ENCODE results near the gene HSPB3.
"Not testable (repeated sequence)": the region's sequence is repeated elsewhere in the genome, so short reads cannot be mapped to it uniquely, and the experiment has no call there.

The HSPB3 gene

DNA sequence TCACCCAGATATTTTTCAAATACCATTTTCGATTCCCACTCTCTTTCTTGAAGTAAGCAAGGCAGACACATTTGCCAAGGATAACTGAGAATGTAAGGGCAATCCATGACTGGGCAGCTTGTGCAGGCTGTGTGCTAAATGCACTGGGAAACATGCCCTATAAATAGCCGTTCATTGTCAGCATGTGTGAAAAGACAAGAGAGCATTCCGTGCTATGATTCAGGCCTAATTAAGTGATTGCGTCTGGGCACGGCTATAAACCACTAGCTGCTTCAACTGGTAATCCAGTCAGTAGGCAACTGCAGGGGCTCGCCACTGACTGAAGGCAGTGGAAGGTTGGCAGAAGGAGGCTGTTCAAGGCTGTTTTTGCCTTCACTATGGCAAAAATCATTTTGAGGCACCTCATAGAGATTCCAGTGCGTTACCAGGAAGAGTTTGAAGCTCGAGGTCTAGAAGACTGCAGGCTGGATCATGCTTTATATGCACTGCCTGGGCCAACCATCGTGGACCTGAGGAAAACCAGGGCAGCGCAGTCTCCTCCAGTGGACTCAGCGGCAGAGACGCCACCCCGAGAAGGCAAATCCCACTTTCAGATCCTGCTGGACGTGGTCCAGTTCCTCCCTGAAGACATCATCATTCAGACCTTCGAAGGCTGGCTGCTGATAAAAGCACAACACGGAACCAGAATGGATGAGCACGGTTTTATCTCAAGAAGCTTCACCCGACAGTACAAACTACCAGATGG is at the start of gene HSPB3:
Gene HSPB3 (plus strand): TSS at position 287 of the 745 bp plus-strand sequence. CDS start 91 bp downstream, at position 378.
- no peak for DNase-seq

GRCh38 chr5:54411176-54411575 is 44.3 kb upstream of the HSPB3 start:
- DNase-seq = no peak

GRCh38 chr5:54412913-54413312 is 42.6 kb upstream of the HSPB3 start:
- DNase-seq = no peak

DNA sequence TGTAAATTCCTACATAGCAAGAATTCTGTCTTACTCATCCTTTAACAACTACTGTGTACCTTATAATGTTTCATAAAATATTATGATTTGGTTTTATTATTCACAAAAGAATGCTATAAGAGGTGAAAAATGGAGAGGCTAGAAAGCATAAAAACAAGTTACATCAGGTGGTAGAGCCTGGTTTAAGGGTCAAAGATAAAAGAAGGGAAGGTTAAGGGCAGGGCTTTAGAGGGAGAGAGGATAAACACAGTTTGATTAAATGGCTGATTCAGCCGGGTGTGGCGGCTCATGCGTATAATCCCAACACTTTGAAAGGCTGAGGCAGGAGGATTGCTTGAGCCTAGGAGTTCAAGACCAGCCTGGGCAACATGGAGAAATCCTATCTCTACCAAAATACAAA is 40.4 kb upstream of the HSPB3 start:
- no peak for DNase-seq

DNA sequence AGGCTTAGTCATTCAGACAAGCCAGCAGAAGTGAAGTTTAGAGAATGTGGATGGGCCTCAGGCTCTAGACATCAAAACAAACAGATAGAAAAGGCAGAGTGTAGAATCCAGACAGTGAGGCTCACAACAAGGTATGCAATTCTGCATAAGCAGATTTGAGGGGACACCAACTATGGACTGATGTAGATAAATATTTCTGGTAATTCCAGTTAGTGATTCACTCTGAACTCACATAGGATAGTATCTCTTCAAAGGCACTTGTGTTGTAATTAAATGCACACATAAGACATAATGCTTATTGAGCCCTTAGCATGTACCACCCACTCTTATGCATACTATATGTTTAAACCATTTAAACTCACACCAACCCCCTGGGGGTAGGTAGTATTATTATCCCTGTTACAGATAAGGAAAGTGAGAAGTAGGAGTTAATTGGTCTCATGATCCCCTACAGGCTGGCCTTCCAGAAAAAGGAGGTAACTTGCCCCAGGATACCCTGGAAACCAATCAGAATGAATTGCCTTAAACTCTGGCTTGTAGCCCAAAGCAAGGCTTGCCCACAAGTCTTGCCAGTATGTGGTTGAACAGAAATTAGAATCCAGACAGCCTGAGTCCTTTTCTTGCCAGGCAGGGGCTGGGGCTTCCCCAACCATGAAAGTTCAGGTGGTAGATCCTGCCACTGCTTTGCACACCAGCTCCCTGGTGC is 39.5 kb upstream of the HSPB3 start:
- no peak for DNase-seq

DNA sequence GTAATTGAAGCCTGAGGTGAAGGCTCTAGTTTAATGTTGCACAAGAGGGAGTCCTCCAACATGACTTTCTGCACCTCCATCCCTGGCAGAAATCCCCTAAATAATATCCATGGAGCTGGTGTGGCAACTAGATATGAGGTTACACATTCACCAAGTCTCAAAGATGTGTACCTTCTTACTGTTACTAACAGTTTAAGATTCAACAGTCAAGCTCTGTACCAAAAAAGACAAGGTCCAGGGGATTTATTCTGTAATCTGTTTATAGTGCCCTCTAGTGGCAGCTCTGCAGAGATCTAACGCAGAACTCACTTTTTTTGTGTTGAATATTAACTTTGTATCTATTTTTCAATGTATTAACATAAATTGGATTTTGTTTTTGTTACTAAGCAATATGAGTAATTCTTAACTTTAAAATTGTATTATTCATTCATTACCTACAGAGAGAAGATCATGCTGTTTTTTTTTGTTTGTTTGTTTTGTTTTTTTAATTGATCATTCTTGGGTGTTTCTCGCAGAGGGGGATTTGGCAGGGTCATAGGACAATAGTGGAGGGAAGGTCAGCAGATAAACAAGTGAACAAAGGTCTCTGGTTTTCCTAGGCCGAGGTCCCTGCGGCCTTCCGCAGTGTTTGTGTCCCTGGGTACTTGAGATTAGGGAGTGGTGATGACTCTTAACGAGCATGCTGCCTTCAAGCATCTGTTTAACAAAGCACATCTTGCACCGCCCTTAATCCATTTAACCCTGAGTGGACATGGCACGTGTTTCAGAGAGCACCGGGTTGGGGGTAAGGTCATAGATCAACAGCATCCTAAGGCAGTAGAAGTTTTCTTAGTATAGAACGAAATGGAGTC is 35.7 kb upstream of the HSPB3 start:
- DNase-seq = not testable (repeated sequence)

GRCh38 chr5:54420511-54420910 is 35.0 kb upstream of the HSPB3 start:
- not testable (repeated sequence) for DNase-seq

GRCh38 chr5:54421976-54422375 is 33.5 kb upstream of the HSPB3 start:
- no peak for DNase-seq

DNA sequence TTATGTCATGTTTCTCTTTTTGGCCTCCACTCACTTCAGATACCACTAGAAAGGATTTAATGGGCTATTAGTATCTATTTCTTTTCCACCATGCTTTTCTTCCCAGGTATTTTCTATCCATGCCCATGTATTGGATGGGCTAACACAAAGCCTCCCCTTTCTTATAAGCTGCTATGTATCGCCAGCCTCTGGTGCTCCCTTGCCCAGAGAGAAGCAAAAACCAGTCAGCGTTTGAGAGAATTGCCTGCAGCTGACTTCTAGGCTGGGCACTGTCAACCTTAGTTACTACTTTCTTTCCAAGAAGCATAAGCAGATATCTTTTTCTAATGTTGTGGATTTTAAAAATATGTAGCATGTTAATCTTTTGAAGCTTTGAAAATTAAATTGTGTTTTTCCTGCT is 30.2 kb upstream of the HSPB3 start:
- DNase-seq = no peak

DNA sequence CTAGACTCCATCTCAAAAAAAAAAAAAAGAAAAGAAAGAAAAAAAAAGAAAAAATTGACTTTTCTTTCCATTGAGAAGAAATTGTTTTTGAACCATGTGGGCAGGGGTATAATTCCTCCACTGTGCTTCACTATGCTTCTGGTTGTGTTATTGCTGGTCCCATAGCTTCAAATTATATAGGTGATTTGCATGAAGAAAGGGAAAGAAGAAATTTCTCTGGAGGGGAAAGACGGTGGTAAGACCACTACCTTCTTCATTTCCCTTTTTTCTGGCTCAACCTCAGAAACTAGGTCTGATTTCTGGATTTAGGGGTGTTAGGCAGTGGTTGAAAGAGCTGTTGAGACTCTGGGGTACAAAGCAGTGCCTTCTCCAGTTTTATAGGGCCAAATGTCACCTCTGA is 29.3 kb upstream of the HSPB3 start:
- no peak for DNase-seq

- DNase-seq = not testable (repeated sequence)
Measured at GRCh38 chr5:54434650-54435049, 20.8 kb upstream of the HSPB3 start.

GRCh38 chr5:54438620-54439389 is 16.7 kb upstream of the HSPB3 start:
- DNase-seq = no peak

- no peak for DNase-seq
Measured at GRCh38 chr5:54440456-54440893, 15.0 kb upstream of the HSPB3 start.

DNA sequence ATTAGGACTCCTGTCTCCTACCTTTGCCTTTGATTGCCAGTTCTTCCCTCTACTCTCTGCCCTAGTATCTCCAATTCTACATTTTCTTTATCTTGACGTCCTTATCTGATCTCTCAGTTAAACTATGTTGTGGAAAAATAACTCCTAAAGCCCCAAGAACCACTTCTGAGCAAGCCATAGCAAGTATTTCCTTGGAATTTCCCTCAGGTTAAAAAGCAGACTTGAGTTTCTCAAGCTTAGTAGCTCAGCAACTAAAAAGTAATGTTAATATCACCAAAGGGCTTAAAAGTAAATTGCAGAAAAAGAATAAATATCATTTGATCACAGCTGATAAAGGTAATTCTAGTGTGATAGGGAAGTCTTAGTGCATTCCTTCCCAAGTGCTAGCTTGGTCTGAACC is 13.2 kb upstream of the HSPB3 start:
- DNase-seq = no peak

GRCh38 chr5:54443270-54443669 is 12.2 kb upstream of the HSPB3 start:
- no peak for DNase-seq

GRCh38 chr5:54445691-54446378 is 9.7 kb upstream of the HSPB3 start:
- no peak for DNase-seq

DNA sequence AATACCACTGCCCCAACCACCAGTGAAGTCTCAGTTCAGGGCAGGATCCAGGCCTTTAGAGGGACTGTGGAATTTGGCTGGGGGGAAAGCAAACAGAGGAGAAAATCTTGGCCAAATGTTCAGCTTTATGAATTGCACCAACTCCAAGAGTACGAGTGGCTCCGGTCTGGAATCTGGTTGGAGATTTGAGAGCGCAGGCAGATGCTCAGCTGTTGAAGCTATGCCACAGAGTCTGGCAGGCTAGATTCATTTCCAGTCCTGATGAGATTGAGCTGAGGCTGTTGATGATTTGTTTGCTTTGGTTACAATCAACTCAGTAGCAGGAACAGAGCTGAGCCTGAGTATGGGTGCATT is 9.1 kb upstream of the HSPB3 start:
- DNase-seq = no peak

DNA sequence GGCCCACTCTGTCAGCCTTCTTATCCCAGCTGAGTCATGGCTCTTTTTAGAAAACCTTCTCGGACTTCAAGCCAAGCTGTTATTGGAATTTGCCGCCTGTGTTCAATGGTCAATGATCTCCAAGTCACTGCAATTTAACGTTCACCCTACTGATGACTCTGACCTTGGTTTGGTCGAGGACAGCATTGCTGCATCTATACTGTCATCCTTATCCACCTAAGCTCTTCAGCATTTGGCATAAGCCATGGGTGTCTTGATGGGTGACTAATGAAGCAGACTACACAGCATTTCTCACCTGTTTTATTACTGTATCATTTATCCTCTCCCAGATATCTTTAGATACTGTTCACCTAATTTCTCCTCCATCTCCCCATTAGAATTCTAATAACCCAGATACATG is 5.6 kb upstream of the HSPB3 start:
- no peak for DNase-seq

DNA sequence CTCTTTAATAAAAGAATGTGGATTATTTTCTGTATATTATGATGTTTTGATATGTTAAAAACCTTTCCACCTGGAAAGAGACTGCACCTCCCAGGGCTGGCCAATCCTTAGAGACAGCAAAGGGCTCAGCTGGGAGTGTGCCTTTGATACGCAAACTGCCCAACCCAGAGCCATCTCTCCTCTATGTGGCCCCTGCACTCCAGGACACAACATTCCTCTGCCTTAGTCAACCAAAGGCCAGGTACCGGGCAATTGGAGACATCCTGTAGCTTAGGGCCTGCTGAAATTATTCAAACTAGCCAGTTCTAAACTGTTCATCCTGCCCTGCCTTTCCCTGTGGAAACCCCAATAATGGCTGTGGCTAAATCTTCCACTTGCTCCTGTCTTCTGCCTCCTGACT is 5.0 kb upstream of the HSPB3 start:
- DNase-seq = no peak

- DNase-seq = no peak
Measured at GRCh38 chr5:54453046-54453445, 2.5 kb upstream of the HSPB3 start.

- DNase-seq = no peak
Measured at GRCh38 chr5:54454602-54455001, 897 bp upstream of the HSPB3 start.

Data from stimulated activated CD4-positive, alpha-beta T cell treated with anti-CD3 and anti-CD28 coated beads, Interleukin-15, amount 100 ng/mL, for 24 hours (primary cell).